WTC11 (cell line): ENCODE measurements around the gene ADGRV1. TPM values are rescaled to one million over a fixed set of nuclear protein-coding genes. Genes with fewer than 3 reads are reported as not detected.

ENCODE experiments used
- ATAC-seq: fragments of 200-7000 bp; cut with Tn5 transposase; 2 replicates; pipeline ENCODE4 v1.10.0; 2021; ENCODE audit warnings: mild to moderate bottlenecking, moderate library complexity
- CTCF ChIA-PET: fragments of 300-600 bp; sonication (Branson Sonifier 250); formaldehyde crosslinking; loops from one replicate; lab custom pipeline; 2021; ENCODE audit warnings: antibody characterized with exemption; lab: Charles Lee
- POLR2A ChIA-PET: fragments of 350-600 bp; sonication (Branson Sonifier 250); formaldehyde crosslinking; loops from one replicate; lab custom pipeline; 2021; ENCODE audit warnings: antibody characterized with exemption; lab: Charles Lee
- DNase-seq: peaks from one replicate; pipeline ENCODE4 v3.0.0; 2021; ENCODE audit warnings: low spot score
- H3K27ac Mint-ChIP-seq: 2 replicates; pipeline ENCODE4 v1.8.0; 2021; ENCODE audit warnings: mixed read lengths
- H3K27me3 Mint-ChIP-seq: 2 replicates; pipeline ENCODE4 v1.8.0; 2021; ENCODE audit warnings: low read depth, mild to moderate bottlenecking, moderate library complexity, mixed read lengths
- H3K36me3 Mint-ChIP-seq: 2 replicates; pipeline ENCODE4 v1.8.0; 2021; ENCODE audit warnings: mixed read lengths
- H3K4me1 Mint-ChIP-seq: 2 replicates; pipeline ENCODE4 v1.8.0; 2022; ENCODE audit warnings: mixed read lengths
- H3K4me3 Mint-ChIP-seq: 2 replicates; pipeline ENCODE4 v1.8.0; 2021; ENCODE audit warnings: mild to moderate bottlenecking, moderate library complexity, mixed read lengths
- H3K9me3 Mint-ChIP-seq: 2 replicates; pipeline ENCODE4 v1.8.0; 2021; ENCODE audit warnings: mixed read lengths
- ETV6 ChIP-seq: sonication (generic); formaldehyde crosslinking; IDR thresholded peaks from 2 replicates; pipeline ENCODE4 v1.8.1; 2022; ENCODE audit warnings: mild to moderate bottlenecking, missing genetic modification reagents
- FOXJ3 ChIP-seq: sonication (generic); formaldehyde crosslinking; IDR thresholded peaks from 2 replicates; pipeline ENCODE4 v1.9.0; 2021; ENCODE audit warnings: missing genetic modification reagents, mild to moderate bottlenecking, borderline replicate concordance
- JAZF1 ChIP-seq: fragments of 250-450 bp; sonication (Bioruptor Pico); IDR thresholded peaks from 2 replicates; pipeline ENCODE4 v1.9.0; 2021; ENCODE audit warnings: moderate library complexity, mild to moderate bottlenecking, inconsistent platforms
- MYBL2 ChIP-seq: sonication (generic); formaldehyde crosslinking; IDR thresholded peaks from 2 replicates; pipeline ENCODE4 v1.8.1; 2023; ENCODE audit warnings: mild to moderate bottlenecking, moderate library complexity, missing genetic modification reagents
- NFYB ChIP-seq: sonication (generic); formaldehyde crosslinking; conservative IDR thresholded peaks from 2 replicates; pipeline ENCODE4 v1.8.0; 2022; ENCODE audit warnings: low read depth, missing genetic modification reagents
- NR3C1 ChIP-seq: sonication (generic); formaldehyde crosslinking; conservative IDR thresholded peaks from 2 replicates; pipeline ENCODE4 v1.8.1; 2023; ENCODE audit warnings: low read depth, mild to moderate bottlenecking, missing genetic modification reagents
- PRRX2 ChIP-seq: fragments of 250-450 bp; sonication (Bioruptor Pico); IDR thresholded peaks from 2 replicates; pipeline ENCODE4 v1.8.0; 2021; ENCODE audit warnings: mild to moderate bottlenecking
- SP1 ChIP-seq: sonication (generic); formaldehyde crosslinking; conservative IDR thresholded peaks from 2 replicates; pipeline ENCODE4 v1.8.1; 2022; ENCODE audit warnings: missing genetic modification reagents
- TEAD1 ChIP-seq: sonication (generic); formaldehyde crosslinking; IDR thresholded peaks from 2 replicates; pipeline ENCODE4 v1.8.0; 2022; ENCODE audit warnings: mild to moderate bottlenecking, missing genetic modification reagents
- ZNF423 ChIP-seq: fragments of 250-450 bp; sonication (Bioruptor Pico); IDR thresholded peaks from 2 replicates; pipeline ENCODE4 v2.1.2; 2022; ENCODE audit warnings: mild to moderate bottlenecking, moderate library complexity
- total RNA-seq: library from RNA; stranded (reverse); gene quantifications from 3 replicates; pipeline ENCODE4 v1.2.3, GENCODE V29; 2021
- TF ChIP-seq, protein P1 (sequence below): fragments of 250-450 bp; sonication (Bioruptor Pico); IDR thresholded peaks from 2 replicates; pipeline ENCODE4 v1.9.0; 2021; ENCODE audit warnings: mild to moderate bottlenecking, borderline replicate concordance
- TF ChIP-seq, protein P2 (sequence below): fragments of 250-450 bp; sonication (Bioruptor Pico); IDR thresholded peaks from 2 replicates; pipeline ENCODE4 v2.1.2; 2022; ENCODE audit warnings: mild to moderate bottlenecking, moderate library complexity
- TF ChIP-seq, protein P3 (sequence below): sonication (generic); formaldehyde crosslinking; IDR thresholded peaks from 2 replicates; pipeline ENCODE4 v1.8.1; 2022; ENCODE audit warnings: missing genetic modification reagents, borderline replicate concordance
- TF ChIP-seq, protein P4 (sequence below): sonication (generic); formaldehyde crosslinking; IDR thresholded peaks from 2 replicates; pipeline ENCODE4 v1.8.0; 2023; ENCODE audit warnings: missing genetic modification reagents, mild to moderate bottlenecking, borderline replicate concordance
- TF ChIP-seq, protein P5 (sequence below): sonication (generic); formaldehyde crosslinking; IDR thresholded peaks from 2 replicates; pipeline ENCODE4 v1.8.1; 2023; ENCODE audit warnings: mild to moderate bottlenecking, missing genetic modification reagents, moderate library complexity
- TF ChIP-seq, protein P6 (sequence below): sonication (generic); formaldehyde crosslinking; IDR thresholded peaks from 2 replicates; pipeline ENCODE4 v1.8.1; 2023; ENCODE audit warnings: mild to moderate bottlenecking, missing genetic modification reagents
- TF ChIP-seq, protein P7 (sequence below): sonication (generic); formaldehyde crosslinking; IDR thresholded peaks from 2 replicates; pipeline ENCODE4 v1.8.1; 2023; ENCODE audit warnings: mild to moderate bottlenecking, missing genetic modification reagents

Gene ADGRV1
- total RNA-seq, 1 experiment from 2014 or later: 74.5 TPM

DNA sequence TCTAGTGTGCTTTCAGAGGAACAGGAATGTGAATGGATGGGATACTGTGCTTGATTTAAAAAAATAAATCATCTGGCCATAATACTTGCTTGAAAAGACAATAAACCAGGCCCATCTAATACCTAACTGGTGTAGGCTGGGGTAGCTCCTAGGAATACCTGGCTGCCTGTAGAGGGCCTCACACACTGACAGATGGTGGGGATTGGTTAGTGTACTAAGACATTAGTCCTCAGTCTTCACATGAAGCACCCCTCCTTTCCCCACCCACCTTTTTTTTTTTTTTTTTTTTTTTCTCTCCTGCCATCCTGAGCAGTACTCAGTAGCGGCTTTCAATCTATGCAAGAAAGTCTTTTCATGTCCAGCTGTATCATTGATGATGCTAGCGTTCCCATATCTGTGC, 130.5 kb downstream of the ADGRV1 start (continued):
- TF ChIP-seq, protein P1, sequence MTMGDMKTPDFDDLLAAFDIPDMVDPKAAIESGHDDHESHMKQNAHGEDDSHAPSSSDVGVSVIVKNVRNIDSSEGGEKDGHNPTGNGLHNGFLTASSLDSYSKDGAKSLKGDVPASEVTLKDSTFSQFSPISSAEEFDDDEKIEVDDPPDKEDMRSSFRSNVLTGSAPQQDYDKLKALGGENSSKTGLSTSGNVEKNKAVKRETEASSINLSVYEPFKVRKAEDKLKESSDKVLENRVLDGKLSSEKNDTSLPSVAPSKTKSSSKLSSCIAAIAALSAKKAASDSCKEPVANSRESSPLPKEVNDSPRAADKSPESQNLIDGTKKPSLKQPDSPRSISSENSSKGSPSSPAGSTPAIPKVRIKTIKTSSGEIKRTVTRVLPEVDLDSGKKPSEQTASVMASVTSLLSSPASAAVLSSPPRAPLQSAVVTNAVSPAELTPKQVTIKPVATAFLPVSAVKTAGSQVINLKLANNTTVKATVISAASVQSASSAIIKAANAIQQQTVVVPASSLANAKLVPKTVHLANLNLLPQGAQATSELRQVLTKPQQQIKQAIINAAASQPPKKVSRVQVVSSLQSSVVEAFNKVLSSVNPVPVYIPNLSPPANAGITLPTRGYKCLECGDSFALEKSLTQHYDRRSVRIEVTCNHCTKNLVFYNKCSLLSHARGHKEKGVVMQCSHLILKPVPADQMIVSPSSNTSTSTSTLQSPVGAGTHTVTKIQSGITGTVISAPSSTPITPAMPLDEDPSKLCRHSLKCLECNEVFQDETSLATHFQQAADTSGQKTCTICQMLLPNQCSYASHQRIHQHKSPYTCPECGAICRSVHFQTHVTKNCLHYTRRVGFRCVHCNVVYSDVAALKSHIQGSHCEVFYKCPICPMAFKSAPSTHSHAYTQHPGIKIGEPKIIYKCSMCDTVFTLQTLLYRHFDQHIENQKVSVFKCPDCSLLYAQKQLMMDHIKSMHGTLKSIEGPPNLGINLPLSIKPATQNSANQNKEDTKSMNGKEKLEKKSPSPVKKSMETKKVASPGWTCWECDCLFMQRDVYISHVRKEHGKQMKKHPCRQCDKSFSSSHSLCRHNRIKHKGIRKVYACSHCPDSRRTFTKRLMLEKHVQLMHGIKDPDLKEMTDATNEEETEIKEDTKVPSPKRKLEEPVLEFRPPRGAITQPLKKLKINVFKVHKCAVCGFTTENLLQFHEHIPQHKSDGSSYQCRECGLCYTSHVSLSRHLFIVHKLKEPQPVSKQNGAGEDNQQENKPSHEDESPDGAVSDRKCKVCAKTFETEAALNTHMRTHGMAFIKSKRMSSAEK (CRISPR knock-in tag): no peak

DNA sequence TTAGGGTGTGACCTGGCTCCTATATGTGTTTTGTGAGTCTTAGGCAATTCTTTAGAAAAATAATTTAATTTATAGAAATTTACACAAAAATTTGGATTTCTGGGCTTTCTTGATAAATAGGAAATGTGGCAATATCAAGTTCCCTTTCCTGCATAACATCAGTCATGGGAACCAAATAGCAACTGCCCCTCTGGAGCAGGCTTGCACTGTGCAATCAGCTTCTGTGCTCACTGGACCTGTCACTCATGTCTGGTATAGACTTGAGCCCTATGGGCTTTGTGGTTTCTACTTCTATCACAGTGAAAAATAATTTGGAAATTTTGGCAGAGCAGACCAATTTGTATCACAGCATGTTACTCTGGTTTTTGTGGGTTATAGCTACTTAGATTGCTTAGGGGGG, 131.7 kb downstream of the ADGRV1 start:
- no peak overlapping the region for H3K4me3 Mint-ChIP-seq
- ATAC-seq: no peak
- no peak for DNase-seq
- no peaks in the 10 kb centered on the region for H3K27me3 Mint-ChIP-seq
- POLR2A ChIA-PET: no interaction called here
- H3K9me3 Mint-ChIP-seq: peaks cover 4% of the 10 kb centered on the region
- no peaks in the 10 kb centered on the region for H3K4me1 Mint-ChIP-seq
- H3K27ac Mint-ChIP-seq: no peak overlapping the region
- H3K36me3 Mint-ChIP-seq: peaks cover 49% of the 10 kb centered on the region
- CTCF ChIA-PET: no interaction called here
- TF ChIP-seq ZNF423 (CRISPR knock-in tag) (no peak), PRRX2 (CRISPR knock-in tag) (no peak), SP1 (CRISPR knock-in tag) (no peak), TEAD1 (CRISPR knock-in tag) (no peak), JAZF1 (no peak), FOXJ3 (CRISPR knock-in tag) (no peak), NR3C1 (no peak), ETV6 (no peak), MYBL2 (CRISPR knock-in tag) (no peak), NFYB (CRISPR knock-in tag) (no peak)
- TF ChIP-seq, protein P2, sequence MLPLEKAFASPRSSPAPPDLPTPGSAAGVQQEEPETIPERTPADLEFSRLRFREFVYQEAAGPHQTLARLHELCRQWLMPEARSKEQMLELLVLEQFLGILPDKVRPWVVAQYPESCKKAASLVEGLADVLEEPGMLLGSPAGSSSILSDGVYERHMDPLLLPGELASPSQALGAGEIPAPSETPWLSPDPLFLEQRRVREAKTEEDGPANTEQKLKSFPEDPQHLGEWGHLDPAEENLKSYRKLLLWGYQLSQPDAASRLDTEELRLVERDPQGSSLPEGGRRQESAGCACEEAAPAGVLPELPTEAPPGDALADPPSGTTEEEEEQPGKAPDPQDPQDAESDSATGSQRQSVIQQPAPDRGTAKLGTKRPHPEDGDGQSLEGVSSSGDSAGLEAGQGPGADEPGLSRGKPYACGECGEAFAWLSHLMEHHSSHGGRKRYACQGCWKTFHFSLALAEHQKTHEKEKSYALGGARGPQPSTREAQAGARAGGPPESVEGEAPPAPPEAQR (CRISPR knock-in tag): no peak
- TF ChIP-seq, protein P3, sequence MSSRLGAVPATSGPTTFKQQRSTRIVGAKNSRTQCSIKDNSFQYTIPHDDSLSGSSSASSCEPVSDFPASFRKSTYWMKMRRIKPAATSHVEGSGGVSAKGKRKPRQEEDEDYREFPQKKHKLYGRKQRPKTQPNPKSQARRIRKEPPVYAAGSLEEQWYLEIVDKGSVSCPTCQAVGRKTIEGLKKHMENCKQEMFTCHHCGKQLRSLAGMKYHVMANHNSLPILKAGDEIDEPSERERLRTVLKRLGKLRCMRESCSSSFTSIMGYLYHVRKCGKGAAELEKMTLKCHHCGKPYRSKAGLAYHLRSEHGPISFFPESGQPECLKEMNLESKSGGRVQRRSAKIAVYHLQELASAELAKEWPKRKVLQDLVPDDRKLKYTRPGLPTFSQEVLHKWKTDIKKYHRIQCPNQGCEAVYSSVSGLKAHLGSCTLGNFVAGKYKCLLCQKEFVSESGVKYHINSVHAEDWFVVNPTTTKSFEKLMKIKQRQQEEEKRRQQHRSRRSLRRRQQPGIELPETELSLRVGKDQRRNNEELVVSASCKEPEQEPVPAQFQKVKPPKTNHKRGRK: no peak
- TF ChIP-seq, protein P4, sequence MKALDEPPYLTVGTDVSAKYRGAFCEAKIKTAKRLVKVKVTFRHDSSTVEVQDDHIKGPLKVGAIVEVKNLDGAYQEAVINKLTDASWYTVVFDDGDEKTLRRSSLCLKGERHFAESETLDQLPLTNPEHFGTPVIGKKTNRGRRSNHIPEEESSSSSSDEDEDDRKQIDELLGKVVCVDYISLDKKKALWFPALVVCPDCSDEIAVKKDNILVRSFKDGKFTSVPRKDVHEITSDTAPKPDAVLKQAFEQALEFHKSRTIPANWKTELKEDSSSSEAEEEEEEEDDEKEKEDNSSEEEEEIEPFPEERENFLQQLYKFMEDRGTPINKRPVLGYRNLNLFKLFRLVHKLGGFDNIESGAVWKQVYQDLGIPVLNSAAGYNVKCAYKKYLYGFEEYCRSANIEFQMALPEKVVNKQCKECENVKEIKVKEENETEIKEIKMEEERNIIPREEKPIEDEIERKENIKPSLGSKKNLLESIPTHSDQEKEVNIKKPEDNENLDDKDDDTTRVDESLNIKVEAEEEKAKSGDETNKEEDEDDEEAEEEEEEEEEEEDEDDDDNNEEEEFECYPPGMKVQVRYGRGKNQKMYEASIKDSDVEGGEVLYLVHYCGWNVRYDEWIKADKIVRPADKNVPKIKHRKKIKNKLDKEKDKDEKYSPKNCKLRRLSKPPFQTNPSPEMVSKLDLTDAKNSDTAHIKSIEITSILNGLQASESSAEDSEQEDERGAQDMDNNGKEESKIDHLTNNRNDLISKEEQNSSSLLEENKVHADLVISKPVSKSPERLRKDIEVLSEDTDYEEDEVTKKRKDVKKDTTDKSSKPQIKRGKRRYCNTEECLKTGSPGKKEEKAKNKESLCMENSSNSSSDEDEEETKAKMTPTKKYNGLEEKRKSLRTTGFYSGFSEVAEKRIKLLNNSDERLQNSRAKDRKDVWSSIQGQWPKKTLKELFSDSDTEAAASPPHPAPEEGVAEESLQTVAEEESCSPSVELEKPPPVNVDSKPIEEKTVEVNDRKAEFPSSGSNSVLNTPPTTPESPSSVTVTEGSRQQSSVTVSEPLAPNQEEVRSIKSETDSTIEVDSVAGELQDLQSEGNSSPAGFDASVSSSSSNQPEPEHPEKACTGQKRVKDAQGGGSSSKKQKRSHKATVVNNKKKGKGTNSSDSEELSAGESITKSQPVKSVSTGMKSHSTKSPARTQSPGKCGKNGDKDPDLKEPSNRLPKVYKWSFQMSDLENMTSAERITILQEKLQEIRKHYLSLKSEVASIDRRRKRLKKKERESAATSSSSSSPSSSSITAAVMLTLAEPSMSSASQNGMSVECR (CRISPR knock-in tag): no peak
- TF ChIP-seq, protein P5, sequence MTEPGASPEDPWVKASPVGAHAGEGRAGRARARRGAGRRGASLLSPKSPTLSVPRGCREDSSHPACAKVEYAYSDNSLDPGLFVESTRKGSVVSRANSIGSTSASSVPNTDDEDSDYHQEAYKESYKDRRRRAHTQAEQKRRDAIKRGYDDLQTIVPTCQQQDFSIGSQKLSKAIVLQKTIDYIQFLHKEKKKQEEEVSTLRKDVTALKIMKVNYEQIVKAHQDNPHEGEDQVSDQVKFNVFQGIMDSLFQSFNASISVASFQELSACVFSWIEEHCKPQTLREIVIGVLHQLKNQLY: no peak
- TF ChIP-seq, protein P6, sequence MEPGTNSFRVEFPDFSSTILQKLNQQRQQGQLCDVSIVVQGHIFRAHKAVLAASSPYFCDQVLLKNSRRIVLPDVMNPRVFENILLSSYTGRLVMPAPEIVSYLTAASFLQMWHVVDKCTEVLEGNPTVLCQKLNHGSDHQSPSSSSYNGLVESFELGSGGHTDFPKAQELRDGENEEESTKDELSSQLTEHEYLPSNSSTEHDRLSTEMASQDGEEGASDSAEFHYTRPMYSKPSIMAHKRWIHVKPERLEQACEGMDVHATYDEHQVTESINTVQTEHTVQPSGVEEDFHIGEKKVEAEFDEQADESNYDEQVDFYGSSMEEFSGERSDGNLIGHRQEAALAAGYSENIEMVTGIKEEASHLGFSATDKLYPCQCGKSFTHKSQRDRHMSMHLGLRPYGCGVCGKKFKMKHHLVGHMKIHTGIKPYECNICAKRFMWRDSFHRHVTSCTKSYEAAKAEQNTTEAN (CRISPR knock-in tag): no peak
- TF ChIP-seq, protein P7, sequence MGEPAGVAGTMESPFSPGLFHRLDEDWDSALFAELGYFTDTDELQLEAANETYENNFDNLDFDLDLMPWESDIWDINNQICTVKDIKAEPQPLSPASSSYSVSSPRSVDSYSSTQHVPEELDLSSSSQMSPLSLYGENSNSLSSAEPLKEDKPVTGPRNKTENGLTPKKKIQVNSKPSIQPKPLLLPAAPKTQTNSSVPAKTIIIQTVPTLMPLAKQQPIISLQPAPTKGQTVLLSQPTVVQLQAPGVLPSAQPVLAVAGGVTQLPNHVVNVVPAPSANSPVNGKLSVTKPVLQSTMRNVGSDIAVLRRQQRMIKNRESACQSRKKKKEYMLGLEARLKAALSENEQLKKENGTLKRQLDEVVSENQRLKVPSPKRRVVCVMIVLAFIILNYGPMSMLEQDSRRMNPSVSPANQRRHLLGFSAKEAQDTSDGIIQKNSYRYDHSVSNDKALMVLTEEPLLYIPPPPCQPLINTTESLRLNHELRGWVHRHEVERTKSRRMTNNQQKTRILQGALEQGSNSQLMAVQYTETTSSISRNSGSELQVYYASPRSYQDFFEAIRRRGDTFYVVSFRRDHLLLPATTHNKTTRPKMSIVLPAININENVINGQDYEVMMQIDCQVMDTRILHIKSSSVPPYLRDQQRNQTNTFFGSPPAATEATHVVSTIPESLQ (CRISPR knock-in tag): no peak
